Mesenchymal stem cell (in vitro differentiated cells and primary cell): Measurements from ENCODE around the gene COL13A1.
A peak's percentile ranks its signal among the peaks of the same experiment; 100 is the strongest.

Experiments
- DNase-seq: peaks from one replicate; pipeline ENCODE4 v3.0.0-alpha.2; 2013
- H2AFZ ChIP-seq: one replicate; pipeline ENCODE4 v1.6.1; 2013; ENCODE audit warnings: low read depth, mild to moderate bottlenecking, control low read depth, inconsistent platforms, low read length, moderate library complexity
- H2AK5ac ChIP-seq: 2 replicates; pipeline ENCODE4 v1.6.1; 2013; ENCODE audit warnings: low read length, moderate library complexity, mild to moderate bottlenecking, inconsistent platforms; ENCODE audit not compliant: severe bottlenecking
- H2BK120ac ChIP-seq: one replicate; pipeline ENCODE4 v1.6.1; 2013; ENCODE audit warnings: low read depth, mild to moderate bottlenecking, inconsistent platforms, low read length, moderate library complexity
- H2BK12ac ChIP-seq, 2 experiments: one replicate each; pipeline ENCODE4 v1.6.1; 2013; ENCODE audit warnings: inconsistent platforms in 2 of 2, low read length in 2 of 2, mild to moderate bottlenecking in 2 of 2, moderate library complexity in 2 of 2, control low read depth in 1 of 2
- H2BK15ac ChIP-seq: one replicate; pipeline ENCODE4 v1.6.1; 2013; ENCODE audit warnings: mild to moderate bottlenecking, low read depth, inconsistent platforms; ENCODE audit not compliant: poor library complexity, severe bottlenecking
- H2BK5ac ChIP-seq: 2 replicates; pipeline ENCODE4 v1.6.1; 2013; ENCODE audit warnings: low read depth, mild to moderate bottlenecking, low read length, control low read depth, inconsistent platforms; ENCODE audit not compliant: poor library complexity, severe bottlenecking
- H3K14ac ChIP-seq, 2 experiments: one replicate each; pipeline ENCODE4 v1.6.1; 2013; ENCODE audit warnings: inconsistent platforms in 2 of 2, low read length in 2 of 2, control low read depth in 1 of 2, mild to moderate bottlenecking in 1 of 2, moderate library complexity in 1 of 2
- H3K18ac ChIP-seq, 2 experiments: one replicate each; pipeline ENCODE4 v1.6.1; 2013; ENCODE audit warnings: inconsistent platforms in 2 of 2, low read length in 2 of 2, control low read depth in 1 of 2, low read depth in 1 of 2, mild to moderate bottlenecking in 1 of 2
- H3K23ac ChIP-seq, 2 experiments: one replicate each; pipeline ENCODE4 v1.6.1; 2013; ENCODE audit warnings: inconsistent platforms in 2 of 2, low read length in 2 of 2, mild to moderate bottlenecking in 2 of 2, moderate library complexity in 2 of 2, control low read depth in 1 of 2
- H3K27ac ChIP-seq: 2 replicates; pipeline ENCODE4 v1.5.1; 2013; ENCODE audit warnings: mild to moderate bottlenecking, moderate library complexity, low read length, control low read depth, inconsistent platforms; ENCODE audit not compliant: poor library complexity, severe bottlenecking
- H3K27me3 ChIP-seq, 2 experiments: 2 replicates each; pipeline versions ENCODE4 v1.6.1 to v1.7.0; 2013; ENCODE audit warnings: low read length in 2 of 2, mild to moderate bottlenecking in 2 of 2, moderate library complexity in 2 of 2, control low read depth in 1 of 2, inconsistent platforms in 1 of 2; ENCODE audit not compliant: control insufficient read depth in 1 of 2, insufficient read depth in 1 of 2
- H3K36me3 ChIP-seq, 2 experiments: 2 replicates each; pipeline versions ENCODE4 v1.6.1 to v1.7.0; 2013; ENCODE audit warnings: low read length in 2 of 2, control low read depth in 1 of 2, inconsistent platforms in 1 of 2, low read depth in 1 of 2, mild to moderate bottlenecking in 1 of 2; ENCODE audit not compliant: insufficient read depth in 2 of 2, control insufficient read depth in 1 of 2
- H3K4ac ChIP-seq, 2 experiments: one replicate each; pipeline ENCODE4 v1.6.1; 2013; ENCODE audit warnings: inconsistent platforms in 2 of 2, low read length in 2 of 2, mild to moderate bottlenecking in 2 of 2, moderate library complexity in 2 of 2, control low read depth in 1 of 2, low read depth in 1 of 2
- H3K4me1 ChIP-seq: 2 replicates; pipeline ENCODE4 v1.6.1; 2013; ENCODE audit warnings: low read depth, low read length, control low read depth; ENCODE audit not compliant: control insufficient read depth, insufficient read depth
- H3K4me2 ChIP-seq: 2 replicates; pipeline ENCODE4 v1.6.1; 2013; ENCODE audit warnings: low read length, mild to moderate bottlenecking, inconsistent platforms; ENCODE audit not compliant: poor library complexity, severe bottlenecking
- H3K4me3 ChIP-seq, 2 experiments: 2 replicates each; pipeline versions ENCODE4 v1.5.1 to v1.7.0; 2013; ENCODE audit warnings: low read length in 2 of 2, mild to moderate bottlenecking in 2 of 2, control low read depth in 1 of 2, low read depth in 1 of 2; ENCODE audit not compliant: insufficient read depth in 1 of 2
- H3K79me1 ChIP-seq: replicated peaks from 2 replicates; pipeline ENCODE4 v1.6.1; 2013; ENCODE audit warnings: mild to moderate bottlenecking, control low read depth, low read length, inconsistent platforms; ENCODE audit not compliant: poor library complexity, severe bottlenecking
- H3K9ac ChIP-seq: 2 replicates; pipeline ENCODE4 v1.7.0; 2013; ENCODE audit warnings: mild to moderate bottlenecking, low read length, moderate library complexity
- H3K9me3 ChIP-seq: 2 replicates; pipeline ENCODE4 v1.7.0; 2013; ENCODE audit warnings: mild to moderate bottlenecking, low read length; ENCODE audit not compliant: control insufficient read depth
- H4K8ac ChIP-seq: one replicate; pipeline ENCODE4 v1.6.1; 2013; ENCODE audit warnings: inconsistent platforms, mild to moderate bottlenecking, low read length, moderate library complexity
- H4K91ac ChIP-seq: one replicate; pipeline ENCODE4 v1.6.1; 2013; ENCODE audit warnings: mild to moderate bottlenecking, low read length, inconsistent platforms
- WGBS: methylation state at CpG from one replicate; pipeline ENCODE4 v1.1.7; 2013; ENCODE audit warnings: mixed read lengths; 5-methylcytosine and 5-hydroxymethylcytosine counted together

The COL13A1 gene

DNA sequence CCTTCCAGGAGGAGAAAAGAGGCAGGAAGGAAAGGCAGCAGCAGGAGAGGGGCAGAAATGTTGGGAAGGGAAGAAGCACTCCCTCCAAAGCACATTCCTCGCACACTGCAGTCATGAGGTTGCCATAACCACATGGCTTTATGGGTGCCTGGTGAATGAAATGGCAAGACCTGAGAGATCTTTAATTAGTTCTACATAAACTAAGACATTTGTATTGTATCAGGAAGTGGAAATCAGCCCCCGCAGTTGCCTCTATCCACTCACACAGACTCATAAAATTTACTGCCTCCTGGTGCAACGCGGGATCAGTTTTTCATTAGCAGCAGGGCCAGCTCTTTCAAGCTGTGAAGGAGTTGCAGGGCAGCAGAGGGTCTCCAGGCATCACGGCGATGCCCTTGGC lies 106.4 kb downstream of the COL13A1 start:
- H3K4me1 ChIP-seq = peaks cover 4% of the 10 kb centered on the region
- H3K9ac ChIP-seq = no peak overlapping the region
- H2BK12ac ChIP-seq = no peak overlapping the region
- H3K4me2 ChIP-seq = no peak overlapping the region
- no peak overlapping the region for H2AFZ ChIP-seq
- H4K8ac ChIP-seq = no peak overlapping the region
- H3K79me1 ChIP-seq = peaks cover 1% of the 10 kb centered on the region
- 82% methylated on average over 5 of the region's 6 CpGs for WGBS
- no peak overlapping the region for H3K23ac ChIP-seq
- H3K14ac ChIP-seq = no peak overlapping the region
- H2BK15ac ChIP-seq = no peak overlapping the region
- H4K91ac ChIP-seq = no peak overlapping the region
- H2BK120ac ChIP-seq = no peak overlapping the region
- no peak overlapping the region for H2BK5ac ChIP-seq
- no peak for DNase-seq
- H3K4ac ChIP-seq = no peak overlapping the region
- no peaks in the 10 kb centered on the region for H3K27me3 ChIP-seq
- no peak overlapping the region for H3K27ac ChIP-seq
- peaks cover 30 to 38% of the 10 kb centered on the region in 2 experiments for H3K36me3 ChIP-seq
- no peaks in the 10 kb centered on the region for H3K9me3 ChIP-seq
- no peak overlapping the region for H2AK5ac ChIP-seq
- H3K4me3 ChIP-seq = no peak overlapping the region
- no peak overlapping the region for H3K18ac ChIP-seq

DNA sequence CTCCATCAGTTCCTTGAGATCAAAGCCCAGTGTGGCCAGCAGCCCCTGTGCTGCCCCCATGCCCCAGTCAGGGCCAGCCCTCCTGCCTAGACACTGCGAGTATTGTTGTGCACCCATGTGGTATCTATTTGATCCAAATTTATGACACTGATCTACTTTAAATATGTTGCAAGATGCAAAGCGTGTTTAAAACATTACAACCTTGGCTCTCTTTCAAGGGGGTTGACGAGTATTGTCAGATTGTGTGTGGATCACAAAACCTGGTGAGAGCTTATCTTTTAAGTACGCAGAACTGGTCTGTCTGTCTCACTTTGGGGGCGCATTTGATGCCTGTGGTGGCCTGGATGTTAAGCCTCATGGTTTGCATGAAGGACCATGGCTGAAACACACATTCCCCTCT lies 108.9 kb downstream of the COL13A1 start:
- no peak overlapping the region for H3K18ac ChIP-seq
- H3K27me3 ChIP-seq = peaks cover 0 to 4% of the 10 kb centered on the region in 2 experiments
- H3K4ac ChIP-seq = no peak overlapping the region
- H3K36me3 ChIP-seq = peaks cover 20 to 29% of the 10 kb centered on the region in 2 experiments
- H3K4me3 ChIP-seq = no peak overlapping the region
- peaks cover 1% of the 10 kb centered on the region for H3K79me1 ChIP-seq
- H3K27ac ChIP-seq = no peak overlapping the region
- H3K9ac ChIP-seq = no peak overlapping the region
- H2AFZ ChIP-seq = no peak overlapping the region
- no peaks in the 10 kb centered on the region for H3K9me3 ChIP-seq
- no peak overlapping the region for H4K91ac ChIP-seq
- H2BK15ac ChIP-seq = peak overlapping the region; percentile 37
- no peak overlapping the region for H2AK5ac ChIP-seq
- 94% methylated on average over 5 of the region's 5 CpGs for WGBS
- no peak for DNase-seq
- H3K4me1 ChIP-seq = peaks cover 8% of the 10 kb centered on the region
- no peak overlapping the region for H4K8ac ChIP-seq
- no peak overlapping the region for H2BK5ac ChIP-seq
- no peak overlapping the region for H3K14ac ChIP-seq
- H3K4me2 ChIP-seq = no peak overlapping the region
- H3K23ac ChIP-seq = no peak overlapping the region
- H2BK12ac ChIP-seq = no peak overlapping the region
- H2BK120ac ChIP-seq = no peak overlapping the region

DNA sequence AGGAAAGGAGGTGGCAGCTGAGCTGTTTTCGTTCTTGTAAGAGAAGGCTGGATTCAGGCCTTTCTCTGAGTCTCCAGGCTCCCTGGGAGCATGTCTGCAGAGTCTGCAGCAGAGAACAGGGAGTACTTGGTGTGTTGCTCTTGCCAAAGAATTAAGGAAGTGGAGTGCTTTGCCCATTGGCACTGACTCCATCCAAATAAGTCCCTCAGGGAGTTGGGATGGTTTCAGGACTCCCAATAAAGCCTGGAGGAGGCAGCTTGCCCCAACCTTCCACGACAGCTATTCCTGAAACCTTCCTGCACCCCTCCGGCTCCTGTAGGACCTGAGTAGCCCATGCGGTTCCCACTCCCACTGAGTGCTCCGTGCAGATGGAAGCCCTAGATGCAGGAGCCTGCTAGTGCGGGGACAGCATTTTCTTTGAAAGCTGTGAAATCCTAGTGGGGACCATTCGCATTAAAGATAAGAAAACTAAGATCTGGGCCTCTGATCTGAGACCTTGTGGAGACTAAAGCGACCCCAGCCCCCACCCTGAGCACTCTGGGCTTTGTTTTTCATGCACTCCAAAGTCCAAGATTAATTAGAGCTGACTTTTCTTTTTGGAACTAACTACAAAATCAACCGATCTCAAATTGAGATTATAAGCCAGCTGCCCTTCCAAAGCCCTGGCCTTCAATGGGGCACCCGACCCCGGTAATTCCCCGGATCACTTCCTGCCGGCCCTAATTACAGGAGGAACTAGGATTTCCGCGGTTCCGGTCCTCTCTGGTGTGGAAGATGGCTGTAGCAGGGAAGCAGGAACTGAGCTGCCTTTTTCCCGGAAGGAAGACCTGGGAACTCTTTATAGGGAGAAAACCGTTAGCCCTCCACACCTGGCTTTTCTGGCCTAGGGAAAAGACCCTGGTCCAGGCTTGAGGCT lies 110.2 kb downstream of the COL13A1 start:
- Histone ChIP-seq H3K79me1 (peaks cover 1% of the 10 kb centered on the region), H2BK15ac (no peak overlapping the region), H3K4me2 (no peak overlapping the region), H2AFZ (no peak overlapping the region), H3K4me3 (no peak overlapping the region), H3K36me3 (peaks cover 19 to 24% of the 10 kb centered on the region in 2 experiments), H3K23ac (no peak overlapping the region), H3K4me1 (peaks cover 8% of the 10 kb centered on the region), H4K8ac (no peak overlapping the region), H4K91ac (no peak overlapping the region), H3K18ac (no peak overlapping the region), H2BK120ac (no peak overlapping the region), H3K27ac (no peak overlapping the region), H3K9me3 (no peaks in the 10 kb centered on the region), H3K4ac (no peak overlapping the region), H3K9ac (peak overlapping the region; percentile 31), H2BK12ac (no peak overlapping the region), H3K27me3 (peaks cover 0 to 4% of the 10 kb centered on the region in 2 experiments), H3K14ac (no peak overlapping the region), H2AK5ac (no peak overlapping the region), H2BK5ac (no peak overlapping the region)
- no peak for DNase-seq
- WGBS = 77% methylated on average over 18 of the region's 18 CpGs

DNA sequence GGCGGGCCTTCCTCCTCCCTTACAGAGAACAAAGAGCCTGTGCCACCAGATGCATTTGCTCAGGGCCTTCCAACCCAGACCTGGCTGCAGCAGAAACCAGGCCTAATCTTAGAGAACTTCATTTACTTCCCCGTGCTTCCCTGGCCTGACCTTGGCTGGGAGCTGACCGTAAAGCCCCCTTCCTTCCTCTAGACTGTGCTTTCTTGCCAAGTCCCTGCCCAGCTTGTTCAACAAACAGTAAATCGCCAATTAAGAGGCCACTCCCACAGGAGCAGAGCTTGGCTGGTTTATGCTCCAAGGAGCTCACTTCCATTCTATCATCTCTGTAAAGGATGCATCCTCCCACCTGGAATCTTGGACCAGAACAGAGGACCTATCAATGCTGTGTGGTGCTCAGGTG lies 110.9 kb downstream of the COL13A1 start:
- peaks cover 12 to 28% of the 10 kb centered on the region in 2 experiments for H3K36me3 ChIP-seq
- peaks cover 0 to 4% of the 10 kb centered on the region in 2 experiments for H3K27me3 ChIP-seq
- H3K18ac ChIP-seq = no peak overlapping the region
- peaks cover 1% of the 10 kb centered on the region for H3K79me1 ChIP-seq
- DNase-seq = peak; percentile 8
- no peak overlapping the region for H3K23ac ChIP-seq
- H2AFZ ChIP-seq = peak overlapping the region; percentile 0
- no peak overlapping the region for H3K4me2 ChIP-seq
- H3K14ac ChIP-seq = no peak overlapping the region
- H2BK15ac ChIP-seq = no peak overlapping the region
- no peak overlapping the region for H2BK120ac ChIP-seq
- H2BK5ac ChIP-seq = no peak overlapping the region
- no peak overlapping the region for H2AK5ac ChIP-seq
- H4K91ac ChIP-seq = no peak overlapping the region
- no peak overlapping the region for H3K9ac ChIP-seq
- H2BK12ac ChIP-seq = no peak overlapping the region
- H3K4me3 ChIP-seq = no peak overlapping the region
- WGBS = 51% methylated on average over 4 of the region's 4 CpGs
- no peak overlapping the region for H3K4ac ChIP-seq
- peaks cover 8% of the 10 kb centered on the region for H3K4me1 ChIP-seq
- no peak overlapping the region for H3K27ac ChIP-seq
- H3K9me3 ChIP-seq = no peaks in the 10 kb centered on the region
- no peak overlapping the region for H4K8ac ChIP-seq
